H9 (cell line): ENCODE results near the gene C16orf95. TPM values are rescaled to one million over a fixed set of nuclear protein-coding genes. Genes with fewer than 3 reads are reported as not detected.

ENCODE experiments used
- DNase-seq: peaks from one replicate; pipeline ENCODE4 v3.0.0-alpha.2; 2017
- H2AFZ ChIP-seq: one replicate; pipeline ENCODE4 v1.6.1; 2013; ENCODE audit warnings: mild to moderate bottlenecking, low read length, control low read depth, moderate library complexity
- H2AK5ac ChIP-seq: 2 replicates; pipeline ENCODE4 v1.6.1; 2013; ENCODE audit warnings: low read length, control low read depth, mixed read lengths; ENCODE audit not compliant: insufficient read length
- H2BK120ac ChIP-seq: one replicate; pipeline ENCODE4 v1.6.1; 2013; ENCODE audit warnings: low read depth, mild to moderate bottlenecking, low read length, control low read depth, inconsistent platforms; ENCODE audit not compliant: poor library complexity, severe bottlenecking
- H2BK12ac ChIP-seq: 2 replicates; pipeline ENCODE4 v1.6.1; 2013; ENCODE audit warnings: low read length, control low read depth, mixed read lengths, low read depth; ENCODE audit not compliant: insufficient read length
- H2BK15ac ChIP-seq: 2 replicates; pipeline ENCODE4 v1.6.1; 2013; ENCODE audit warnings: low read depth, low read length, control low read depth
- H2BK20ac ChIP-seq: one replicate; pipeline ENCODE4 v1.6.1; 2013; ENCODE audit warnings: low read depth, mild to moderate bottlenecking, low read length, control low read depth, inconsistent platforms; ENCODE audit not compliant: poor library complexity, severe bottlenecking
- H2BK5ac ChIP-seq: 2 replicates; pipeline ENCODE4 v1.6.1; 2013; ENCODE audit warnings: low read length, control low read depth, mixed read lengths; ENCODE audit not compliant: insufficient read length
- H3K14ac ChIP-seq: 2 replicates; pipeline ENCODE4 v1.6.1; 2013; ENCODE audit warnings: low read length, control low read depth; ENCODE audit not compliant: insufficient read depth
- H3K18ac ChIP-seq: 2 replicates; pipeline ENCODE4 v1.6.1; 2013; ENCODE audit warnings: low read depth, mild to moderate bottlenecking, mixed read lengths, low read length, control low read depth; ENCODE audit not compliant: insufficient read length
- H3K23ac ChIP-seq: 2 replicates; pipeline ENCODE4 v1.6.1; 2013; ENCODE audit warnings: low read length, control low read depth, mixed read lengths, low read depth; ENCODE audit not compliant: insufficient read length
- H3K23me2 ChIP-seq: 2 replicates; pipeline ENCODE4 v1.6.1; 2013; ENCODE audit warnings: low read depth, mild to moderate bottlenecking, mixed read lengths, low read length, control low read depth; ENCODE audit not compliant: insufficient read length, poor library complexity, severe bottlenecking
- H3K27ac ChIP-seq: 2 replicates; pipeline ENCODE4 v1.5.1; 2013; ENCODE audit warnings: low read length, control low read depth, mixed read lengths, low read depth; ENCODE audit not compliant: insufficient read length
- H3K27me3 ChIP-seq: 2 replicates; pipeline ENCODE4 v1.6.1; 2013; ENCODE audit warnings: low read length, control low read depth, inconsistent platforms; ENCODE audit not compliant: insufficient read depth
- H3K4ac ChIP-seq: 2 replicates; pipeline ENCODE4 v1.6.1; 2013; ENCODE audit warnings: low read depth, mild to moderate bottlenecking, control low read depth, inconsistent platforms, low read length, moderate library complexity
- H3K4me1 ChIP-seq: 2 replicates; pipeline ENCODE4 v1.6.1; 2013; ENCODE audit warnings: low read length, control low read depth, inconsistent platforms; ENCODE audit not compliant: insufficient read depth
- H3K4me2 ChIP-seq: 2 replicates; pipeline ENCODE4 v1.6.1; 2013; ENCODE audit warnings: low read length, control low read depth, mixed read lengths; ENCODE audit not compliant: insufficient read length, insufficient read depth
- H3K56ac ChIP-seq: 2 replicates; pipeline ENCODE4 v1.6.1; 2013; ENCODE audit warnings: low read depth, mild to moderate bottlenecking, mixed read lengths, low read length, control low read depth; ENCODE audit not compliant: insufficient read length
- H3K79me1 ChIP-seq: 2 replicates; pipeline ENCODE4 v1.6.1; 2013; ENCODE audit warnings: low read depth, mild to moderate bottlenecking, moderate library complexity, low read length, control low read depth, inconsistent platforms; ENCODE audit not compliant: insufficient read depth, poor library complexity, severe bottlenecking
- H3K79me2 ChIP-seq: 2 replicates; pipeline ENCODE4 v1.6.1; 2013; ENCODE audit warnings: low read length, control low read depth, inconsistent platforms; ENCODE audit not compliant: insufficient read depth
- H3K9ac ChIP-seq: 2 replicates; pipeline ENCODE4 v1.6.1; 2013; ENCODE audit warnings: low read length, control low read depth, mixed read lengths; ENCODE audit not compliant: insufficient read length; ENCODE audit errors: extremely low read depth
- H3K9me3 ChIP-seq: one replicate; pipeline ENCODE4 v1.6.1; 2013; ENCODE audit warnings: low read depth, low read length, inconsistent platforms; ENCODE audit not compliant: control insufficient read depth
- H3T11ph ChIP-seq: one replicate; pipeline ENCODE4 v1.6.1; 2013; ENCODE audit warnings: mild to moderate bottlenecking, low read length, control low read depth, inconsistent platforms
- H4K20me1 ChIP-seq: one replicate; pipeline ENCODE4 v1.6.1; 2013; ENCODE audit not compliant: control insufficient read depth, insufficient read length, insufficient read depth
- H4K5ac ChIP-seq: 2 replicates; pipeline ENCODE4 v1.6.1; 2013; ENCODE audit warnings: low read depth, mild to moderate bottlenecking, mixed read lengths, low read length, control low read depth; ENCODE audit not compliant: insufficient read length
- H4K8ac ChIP-seq: replicated peaks from 2 replicates; pipeline ENCODE4 v1.6.1; 2013; ENCODE audit warnings: low read length, control low read depth, mixed read lengths, low read depth; ENCODE audit not compliant: insufficient read length
- H4K91ac ChIP-seq: 2 replicates; pipeline ENCODE4 v1.6.1; 2013; ENCODE audit warnings: low read depth, mild to moderate bottlenecking, moderate library complexity, mixed read lengths, low read length, control low read depth; ENCODE audit not compliant: insufficient read length
- H3K27ac Mint-ChIP-seq, 3 experiments: 2 replicates in 2 of 3; 3 replicates in 1 of 3; pipeline ENCODE4 v1.8.0; 2020 to 2021; ENCODE audit warnings: mixed read lengths in 3 of 3, mild to moderate bottlenecking in 1 of 3, moderate library complexity in 1 of 3
- H3K27me3 Mint-ChIP-seq: 2 replicates; pipeline ENCODE4 v1.8.0; 2021; ENCODE audit warnings: low read depth, mild to moderate bottlenecking, moderate library complexity, mixed read lengths
- H3K36me3 Mint-ChIP-seq, 3 experiments: 2 replicates in 2 of 3; 3 replicates in 1 of 3; pipeline ENCODE4 v1.8.0; 2020 to 2021; ENCODE audit warnings: low read depth in 3 of 3, mixed read lengths in 3 of 3; ENCODE audit not compliant: insufficient read depth in 1 of 3
- H3K4me1 Mint-ChIP-seq, 2 experiments: 2 replicates each; pipeline ENCODE4 v1.8.0; 2020; ENCODE audit warnings: mixed read lengths in 2 of 2
- H3K4me3 Mint-ChIP-seq, 2 experiments: 2 replicates in 1 of 2; 3 replicates in 1 of 2; pipeline ENCODE4 v1.8.0; 2020 to 2021; ENCODE audit warnings: mild to moderate bottlenecking in 2 of 2, mixed read lengths in 2 of 2, moderate library complexity in 1 of 2
- H3K9me3 Mint-ChIP-seq, 2 experiments: 2 replicates in 1 of 2; 3 replicates in 1 of 2; pipeline ENCODE4 v1.8.0; 2020; ENCODE audit warnings: mild to moderate bottlenecking in 2 of 2, mixed read lengths in 2 of 2, moderate library complexity in 1 of 2
- CTCF ChIP-seq: fragments of 200-600 bp; sonication (generic); conservative IDR thresholded peaks from 3 replicates; pipeline ENCODE4 v1.8.0; 2021; ENCODE audit warnings: antibody characterized with exemption, mild to moderate bottlenecking
- WGBS: extraction: QIAGEN DNeasy Blood & Tissue Kit; methylation state at CpG from one replicate; pipeline ENCODE4 v1.1.7; 2013; ENCODE audit warnings: missing lambda C conversion rate, low lambda C conversion rate, mixed read lengths; ENCODE audit not compliant: insufficient read length; ENCODE audit errors: extremely low coverage; 5-methylcytosine and 5-hydroxymethylcytosine counted together
- total RNA-seq: library from RNA; stranded (reverse); gene quantifications from 2 replicates; pipeline ENCODE4 v1.2.1, GENCODE V29; 2021

Gene C16orf95
- total RNA-seq, 1 experiment from 2014 or later = 5.6 TPM

- Histone ChIP-seq H3K4me1 (no peaks in the 10 kb centered on the region), H2AFZ (no peak overlapping the region), H3K23ac (no peak overlapping the region), H3K79me2 (peaks cover 7% of the 10 kb centered on the region; the same call in 1 of the 2 replicates), H2BK20ac (no peak overlapping the region), H3K4ac (no peak overlapping the region; the same call in 1 of the 2 replicates), H3K23me2 (peaks cover 11% of the 10 kb centered on the region), H3K4me2 (peak overlapping the region; percentile 81), H3K56ac (no peak overlapping the region), H4K91ac (no peak overlapping the region), H3K79me1 (no peaks in the 10 kb centered on the region), H2AK5ac (no peak overlapping the region), H2BK12ac (no peak overlapping the region), H3K14ac (peak overlapping the region; percentile 91), H3K27ac (no peak overlapping the region), H4K20me1 (no peaks in the 10 kb centered on the region), H3T11ph (no peak overlapping the region), H2BK5ac (no peak overlapping the region), H2BK120ac (peak overlapping the region; percentile 3), H4K8ac (no peak overlapping the region), H3K9me3 (no peaks in the 10 kb centered on the region), H3K9ac (peak overlapping the region; percentile 82), H3K27me3 (no peaks in the 10 kb centered on the region), H4K5ac (no peak overlapping the region), H3K18ac (peak overlapping the region; percentile 83), H2BK15ac (no peak overlapping the region)
- H3K4me1 Mint-ChIP-seq = peaks cover 7% of the 10 kb centered on the region in 2 experiments
- no peaks in the 10 kb centered on the region for H3K9me3 Mint-ChIP-seq
- H3K4me3 Mint-ChIP-seq = peak overlapping the region; percentile 89 to 96
- no peak for DNase-seq
- TF ChIP-seq CTCF = no peak
- peaks cover 0 to 10% (median 3%) of the 10 kb centered on the region in 3 experiments; a peak in 2 of 7 replicates for H3K36me3 Mint-ChIP-seq
- H3K27me3 Mint-ChIP-seq = no peaks in the 10 kb centered on the region
- H3K27ac Mint-ChIP-seq = peak overlapping the region; percentile 13 to 97 (median 95); a peak in 6 of 7 replicates
- no CpG with 5 or more reads among the region's 28 CpGs for WGBS
These were observed 805 bp upstream of the C16orf95 start for GRCh38 chr16:87317750-87318644.
